ENCODE measurements around the gene CLDN1.

Gene CLDN1

DNA sequence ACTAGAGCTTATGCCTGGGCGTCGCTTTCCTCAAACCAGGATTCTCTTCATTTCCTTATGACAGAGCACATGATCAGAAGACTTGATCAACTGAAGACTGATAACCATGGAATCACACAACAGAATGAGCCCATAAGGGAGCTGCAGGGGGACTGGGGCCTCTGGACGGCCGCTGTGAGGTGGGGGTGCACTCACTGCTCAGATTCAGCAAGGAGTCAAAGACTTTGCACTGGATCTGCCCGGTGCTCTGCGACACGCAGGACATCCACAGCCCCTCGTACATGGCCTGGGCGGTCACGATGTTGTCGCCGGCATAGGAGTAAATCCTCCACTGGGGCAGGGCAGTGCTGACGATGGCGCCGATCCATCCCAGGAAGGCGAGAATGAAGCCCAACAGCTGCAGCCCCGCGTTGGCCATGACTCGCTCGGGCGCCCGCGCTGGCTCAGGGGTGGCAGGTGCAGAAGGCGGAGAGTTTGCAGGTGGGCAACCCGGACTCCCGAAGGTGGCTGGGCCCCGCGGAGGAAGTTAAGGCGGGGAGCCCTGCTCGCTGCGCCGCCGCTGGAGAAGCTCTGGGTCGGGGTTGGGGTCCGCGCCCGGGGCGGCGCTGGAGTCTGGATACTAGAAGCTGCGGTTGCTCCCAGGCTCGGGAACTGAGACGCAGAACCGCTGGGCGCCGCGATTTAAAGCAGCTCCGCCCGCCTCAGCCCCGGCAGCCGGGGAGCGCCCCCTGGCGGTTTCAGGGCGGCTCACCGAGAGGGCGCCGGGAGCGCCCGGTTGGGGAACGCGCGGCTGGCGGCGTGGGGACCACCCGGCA is at the start of gene CLDN1:
Gene CLDN1, minus strand, starts transcription at position 658 of the 815 bp plus-strand sequence. Its CDS starts 240 bp downstream, at position 418.
- FAIRE-seq: no peak

DNA sequence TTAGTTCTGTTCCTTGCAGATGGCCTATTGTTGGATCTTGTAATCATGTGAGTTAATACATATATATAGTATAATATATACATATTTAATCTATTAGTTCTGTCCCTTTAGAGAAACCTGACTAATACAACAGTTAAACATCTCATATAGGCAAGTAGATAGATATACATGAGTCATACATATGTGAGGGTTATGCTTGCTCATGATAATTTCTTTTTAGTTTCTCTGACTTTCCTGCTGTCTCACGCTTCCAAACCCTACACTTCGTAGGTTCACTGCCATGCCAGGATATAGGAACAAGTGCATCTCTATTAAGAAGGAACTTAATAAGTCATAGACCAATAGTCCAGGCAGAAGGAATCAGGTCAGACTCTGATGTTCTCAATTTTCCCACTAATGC is 48.9 kb upstream of the CLDN1 start:
- no peak for FAIRE-seq

DNA sequence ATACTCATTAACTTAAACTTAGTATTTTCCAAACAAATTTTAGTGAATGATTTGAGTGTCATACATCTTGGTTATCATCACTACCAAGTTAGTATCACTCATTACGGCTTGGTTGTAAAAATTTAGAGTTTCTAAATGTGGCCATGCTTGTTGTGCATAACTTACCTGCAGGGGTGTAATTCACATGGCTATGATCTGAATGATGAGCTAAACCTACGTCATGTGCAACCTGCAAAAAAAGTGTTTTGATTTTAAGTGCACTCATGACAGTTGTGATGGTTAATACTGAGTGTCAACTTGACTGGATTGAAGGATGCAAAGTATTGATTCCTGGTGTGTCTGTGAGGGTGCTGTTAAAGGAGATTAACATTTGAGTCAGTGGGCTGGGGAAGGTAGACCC is 48.1 kb upstream of the CLDN1 start:
- no peak for FAIRE-seq

DNA sequence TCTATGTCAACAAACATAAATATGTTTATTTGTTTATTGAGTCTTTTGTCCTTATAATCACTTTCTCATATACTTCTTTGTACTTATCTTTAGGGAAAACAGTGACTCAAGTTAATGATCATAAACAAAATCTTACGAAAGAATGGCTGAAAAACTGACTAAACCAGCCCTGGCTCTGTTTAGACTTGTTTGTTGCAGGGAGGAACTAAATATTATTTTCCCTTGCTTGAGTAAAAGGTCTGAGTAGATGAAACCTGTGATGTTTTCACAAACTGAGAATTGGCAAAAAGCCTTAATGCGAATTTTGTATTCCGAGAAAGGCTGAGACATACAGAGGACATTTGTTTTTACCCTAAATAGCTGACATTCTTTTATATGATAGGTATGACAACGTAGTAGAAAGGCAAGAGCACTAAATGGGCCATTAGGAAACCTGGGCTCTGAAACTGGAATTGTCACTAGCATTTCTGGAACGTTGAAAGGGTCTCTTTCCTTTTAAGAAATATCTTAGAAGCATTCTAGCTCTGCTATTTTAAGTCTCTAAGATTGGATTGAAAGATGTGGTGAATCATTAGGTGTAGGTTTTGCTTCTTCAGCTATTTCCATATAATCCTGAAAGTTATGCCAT is 47.5 kb upstream of the CLDN1 start:
- no peak for FAIRE-seq

- FAIRE-seq: no peak
Measured at GRCh38 chr3:190368881-190369280, 46.6 kb upstream of the CLDN1 start.

GRCh38 chr3:190366133-190366532 is 43.9 kb upstream of the CLDN1 start:
- no peak for FAIRE-seq

GRCh38 chr3:190362258-190362657 is 40.0 kb upstream of the CLDN1 start:
- no peak for FAIRE-seq

GRCh38 chr3:190361791-190362190 is 39.5 kb upstream of the CLDN1 start:
- no peak for FAIRE-seq

DNA sequence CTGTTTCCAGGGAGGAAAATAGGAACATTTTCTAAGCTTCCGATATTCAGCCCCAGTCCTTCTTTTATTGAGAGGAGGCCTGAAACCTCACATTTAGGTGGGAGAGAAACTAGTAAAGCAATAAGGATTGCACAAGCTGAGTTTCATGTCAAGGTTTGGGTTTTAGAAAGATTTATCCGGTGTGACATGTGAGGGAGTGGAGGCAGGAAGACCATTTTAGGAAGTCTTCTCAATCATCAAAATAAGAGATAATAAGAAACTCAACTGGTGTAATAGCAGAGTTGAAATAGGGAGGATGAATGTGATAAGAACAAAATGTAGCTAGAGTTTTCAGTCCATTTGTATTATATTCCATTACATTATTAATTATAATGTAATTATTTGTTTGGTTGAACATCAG is 38.0 kb upstream of the CLDN1 start:
- no peak for FAIRE-seq

DNA sequence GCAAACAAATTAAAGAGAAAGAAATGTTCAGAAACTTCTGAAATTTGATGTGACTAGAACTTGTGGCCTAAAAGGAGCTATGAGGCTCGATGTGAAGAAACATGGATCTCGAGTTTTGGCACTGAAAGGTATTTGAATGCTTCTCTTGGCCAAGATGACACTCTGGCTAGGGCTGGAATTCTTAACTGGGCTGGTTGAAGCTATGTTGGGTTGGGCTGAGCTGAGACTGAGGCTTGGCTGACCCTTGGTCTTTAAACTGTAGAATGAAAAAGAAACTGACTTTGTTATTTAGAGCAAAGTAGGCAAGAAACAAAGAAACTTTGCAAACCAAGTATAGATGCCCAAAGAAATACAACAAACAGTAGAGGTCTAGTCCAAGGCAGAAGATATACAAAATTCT is 37.6 kb upstream of the CLDN1 start:
- FAIRE-seq: no peak

DNA sequence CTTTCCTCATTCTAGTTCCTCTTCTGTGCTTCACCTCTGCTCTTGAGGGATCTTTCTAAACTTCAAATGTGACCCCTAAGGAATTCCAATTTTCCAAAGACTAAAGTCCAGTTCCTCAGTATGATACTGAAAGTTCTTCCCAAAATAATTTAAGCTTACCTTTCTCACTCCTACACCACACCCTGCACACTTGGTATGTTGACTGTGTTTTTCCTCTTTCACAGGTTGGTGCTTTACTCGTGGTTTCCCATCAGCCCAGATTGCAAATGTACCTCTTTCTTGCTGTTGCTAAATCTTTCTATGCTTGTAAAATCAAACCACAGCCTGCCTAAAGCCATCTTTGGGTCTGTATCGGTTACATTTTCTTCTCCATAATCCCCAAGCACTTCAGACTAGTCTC is 35.2 kb upstream of the CLDN1 start:
- no peak for FAIRE-seq

GRCh38 chr3:190356246-190356645 is 34.0 kb upstream of the CLDN1 start:
- no peak for FAIRE-seq

GRCh38 chr3:190352861-190353457 is 30.7 kb upstream of the CLDN1 start:
- no peak for FAIRE-seq

DNA sequence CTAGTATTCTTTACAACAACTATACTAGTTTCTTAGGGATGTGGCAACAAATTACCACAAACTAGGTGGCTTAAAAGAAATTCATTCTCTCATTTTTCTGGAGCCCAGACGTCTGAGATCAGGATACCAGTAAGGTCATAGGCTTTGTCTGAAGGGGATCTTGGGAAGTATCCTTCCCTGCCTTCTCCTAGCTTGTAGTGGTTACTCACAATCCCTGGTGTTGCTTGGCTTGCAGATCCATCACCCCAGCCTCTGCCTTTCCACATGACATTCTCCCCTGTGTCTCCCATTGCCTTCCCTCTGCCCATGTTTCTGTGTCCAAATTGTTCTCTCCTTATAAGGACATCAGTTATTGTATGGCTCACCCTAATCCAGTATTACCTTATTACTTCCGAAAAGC is 24.3 kb upstream of the CLDN1 start:
- FAIRE-seq: no peak

- FAIRE-seq: no peak
Measured at GRCh38 chr3:190345878-190346277, 23.6 kb upstream of the CLDN1 start.

GRCh38 chr3:190345027-190345821 is 23.0 kb upstream of the CLDN1 start:
- no peak for FAIRE-seq

GRCh38 chr3:190340071-190340470 is 17.8 kb upstream of the CLDN1 start:
- FAIRE-seq: no peak

- FAIRE-seq: no peak
Measured at GRCh38 chr3:190339130-190339529, 16.9 kb upstream of the CLDN1 start.

GRCh38 chr3:190338717-190339116 is 16.5 kb upstream of the CLDN1 start:
- FAIRE-seq: no peak

DNA sequence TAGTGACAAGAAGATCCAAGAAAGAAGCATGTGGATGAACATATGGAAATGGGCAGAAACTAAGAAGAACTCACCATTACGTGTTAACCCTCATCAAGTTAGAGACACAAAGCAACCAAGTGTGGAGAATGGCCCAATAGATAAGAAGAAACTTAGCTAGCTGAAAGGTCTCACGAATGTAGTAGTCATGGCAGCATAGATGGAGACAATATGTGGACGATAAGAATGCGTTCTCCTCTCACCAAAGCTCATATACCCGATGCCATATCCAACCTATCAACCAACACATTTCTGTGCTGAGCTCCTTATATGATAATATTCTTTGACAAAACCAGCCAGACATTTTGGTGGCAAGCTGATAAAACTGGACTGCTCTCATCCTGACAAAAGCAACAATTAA is 15.1 kb upstream of the CLDN1 start:
- FAIRE-seq: no peak

DNA sequence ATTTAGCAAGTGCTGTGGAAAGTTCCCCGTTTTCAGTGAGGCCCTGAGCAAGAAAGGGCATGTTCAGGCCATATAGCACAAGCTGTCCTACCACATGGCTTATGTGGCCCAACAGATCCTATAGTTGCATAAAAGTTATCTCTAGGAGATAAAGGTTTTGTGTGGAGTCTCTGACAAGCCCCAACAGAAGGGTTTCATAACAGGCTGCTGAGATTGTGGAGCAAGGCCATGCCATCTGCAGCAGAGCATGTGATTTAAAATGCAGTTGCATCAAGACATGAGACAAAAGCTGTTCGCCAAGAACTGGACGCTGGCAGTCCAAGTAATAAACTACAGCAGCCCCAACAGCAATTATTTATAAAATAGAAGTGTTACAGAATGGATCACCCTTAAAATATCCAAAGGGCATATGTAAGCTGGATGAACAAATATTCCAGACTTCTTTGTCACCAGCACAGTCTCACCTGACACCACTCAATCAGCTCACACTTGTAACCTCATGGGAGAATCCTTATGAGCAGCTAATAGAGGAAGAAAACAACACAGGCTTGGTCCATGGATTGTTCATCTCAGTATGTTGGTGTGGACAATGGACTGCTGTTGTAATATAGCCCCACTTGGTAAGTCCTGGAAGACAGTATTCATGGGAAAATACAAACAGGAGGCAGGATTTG is 14.4 kb upstream of the CLDN1 start:
- FAIRE-seq: no peak

DNA sequence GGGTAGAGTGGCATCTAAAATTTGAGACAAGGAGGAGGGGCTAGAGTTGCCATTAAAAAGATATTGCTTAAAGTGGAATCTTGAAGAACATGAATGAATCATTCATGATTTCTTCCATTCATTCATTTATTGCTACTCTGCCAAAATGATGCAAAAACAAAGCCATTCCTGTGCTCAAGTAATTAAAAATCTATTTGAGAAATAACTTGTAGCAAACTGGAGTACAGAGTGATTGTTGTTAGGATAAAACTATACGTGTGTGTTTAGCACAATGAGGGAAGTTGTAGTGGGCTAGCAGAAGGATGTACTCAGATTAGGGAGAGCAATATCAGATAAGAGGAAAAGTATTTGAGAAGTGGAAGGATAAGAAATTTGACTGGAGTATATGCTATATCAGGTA is 11.7 kb upstream of the CLDN1 start:
- no peak for FAIRE-seq
